Tibial nerve (tissue), 4 donors: ENCODE results near the gene CFAP46. TPM values are rescaled to one million over a fixed set of nuclear protein-coding genes. Genes with fewer than 3 reads are reported as not detected.

ENCODE experiments used
- DNase-seq, 2 donors: peaks; one replicate each; pipeline ENCODE4 v3.0.0-alpha.2; 2019; ENCODE audit warnings: low spot score in 2 of 2
- H3K27ac ChIP-seq, 4 donors: fragments of 200-600 bp; sonication (generic) in 3 of 4; one replicate each; pipeline ENCODE4 v1.5.1; 2017 to 2019; ENCODE audit warnings: mild to moderate bottlenecking in 1 of 4
- H3K27me3 ChIP-seq, 2 donors: fragments of 200-600 bp; sonication (generic) in 1 of 2; one replicate each; pipeline versions ENCODE4 v1.5.1 to v1.6.0; 2017 to 2019
- H3K36me3 ChIP-seq, 3 donors: fragments of 200-600 bp; sonication (generic); one replicate each; pipeline ENCODE4 v1.5.1; 2018 to 2019
- H3K4me1 ChIP-seq, 4 donors: fragments of 200-600 bp; sonication (generic) in 3 of 4; one replicate each; pipeline ENCODE4 v1.5.1; 2017 to 2019
- H3K4me3 ChIP-seq, 4 donors: fragments of 200-600 bp; sonication (generic) in 3 of 4; one replicate each; pipeline ENCODE4 v1.5.1; 2017 to 2019; ENCODE audit warnings: mild to moderate bottlenecking in 1 of 4, moderate library complexity in 1 of 4
- H3K9me3 ChIP-seq, 4 donors: fragments of 200-600 bp; sonication (generic) in 3 of 4; one replicate each; pipeline ENCODE4 v1.5.1; 2017 to 2019
- CTCF ChIP-seq, 5 experiments: fragments of 200-600 bp in 3 of 5; fragments of 450-650 bp in 2 of 5; sonication (generic) in 3 of 5; IDR thresholded peaks; one replicate each; pipeline ENCODE4 v1.5.1; 2016 to 2019; ENCODE audit warnings: antibody characterized with exemption in 5 of 5, mild to moderate bottlenecking in 3 of 5, moderate library complexity in 2 of 5
- EP300 ChIP-seq, 2 donors: sonication (generic); formaldehyde crosslinking; IDR thresholded peaks; one replicate each; pipeline ENCODE4 v1.6.1; 2017; ENCODE audit warnings: antibody characterized with exemption in 2 of 2, mild to moderate bottlenecking in 1 of 2
- POLR2A ChIP-seq, 2 donors: fragments of 450-650 bp; IDR thresholded peaks; one replicate each; pipeline ENCODE4 v1.6.1; 2017; ENCODE audit warnings: antibody characterized with exemption in 2 of 2, mild to moderate bottlenecking in 2 of 2, moderate library complexity in 2 of 2
- WGBS, 2 donors: methylation state at CpG; one replicate each; pipeline ENCODE4 v1.1.5; 2018; 5-methylcytosine and 5-hydroxymethylcytosine counted together
- total RNA-seq, 4 donors: library from RNA; depleted of rRNA; stranded (reverse); fragments of >200 nt; gene quantifications; one replicate each; pipeline ENCODE4 v1.1.0, GENCODE V29; 2016

Gene CFAP46
- total RNA-seq, 4 donors from 2014 or later, result 0.90 to 1.4 TPM; not detected in 2

DNA sequence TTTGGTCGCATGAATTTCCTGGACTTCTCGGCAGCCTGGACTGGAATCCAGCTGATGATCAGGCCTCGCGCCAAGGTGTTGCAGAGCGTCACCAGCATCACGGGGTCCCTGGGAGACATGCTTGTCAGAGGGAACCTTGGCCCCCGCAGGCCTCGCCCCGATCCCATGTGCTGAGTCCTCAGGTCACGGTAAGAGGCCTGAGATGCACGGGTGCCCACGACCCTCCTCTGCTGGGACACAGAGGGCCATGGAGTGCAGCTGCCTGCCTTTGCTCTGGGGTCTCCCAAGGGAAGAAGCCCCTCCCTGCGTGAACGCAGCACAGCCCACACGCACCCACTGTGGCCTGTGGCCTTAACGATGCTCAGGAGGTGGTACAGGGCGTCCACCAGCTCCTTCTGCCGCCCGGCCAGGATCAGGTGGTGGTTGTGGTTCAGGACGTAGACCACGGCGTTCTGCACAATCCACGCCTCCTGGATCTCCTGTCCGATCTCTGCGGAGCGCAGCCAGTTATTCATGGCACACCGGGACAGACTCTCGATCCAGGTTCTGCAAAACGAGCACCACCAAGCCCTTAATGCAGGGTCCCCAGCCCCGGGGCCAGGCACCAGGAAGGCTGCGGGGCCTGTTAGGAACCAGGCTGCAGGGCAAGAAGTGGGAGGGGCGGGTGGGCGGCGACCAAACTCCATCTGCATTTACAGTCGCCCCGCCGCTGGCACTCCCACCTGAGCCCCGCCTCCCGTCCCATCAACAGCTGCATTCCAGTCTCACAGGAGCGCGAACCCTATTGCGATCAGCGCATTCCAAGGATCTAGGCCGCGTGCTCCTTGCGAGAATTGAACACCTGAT lies 29.4 kb downstream of the CFAP46 start:
- Histone ChIP-seq H3K27me3 (no peaks in the 10 kb centered on the region), H3K27ac (no peak overlapping the region), H3K4me3 (no peak overlapping the region), H3K4me1 (peaks cover 0 to 8% (median 0%) of the 10 kb centered on the region in 4 donors), H3K36me3 (no peaks in the 10 kb centered on the region), H3K9me3 (peaks cover 0 to 9% (median 0%) of the 10 kb centered on the region in 4 donors)
- DNase-seq, result peak in 1 of 2 donors; percentile 5
- WGBS, 2 donors, result 73 to 79% methylated on average over 36 to 46 of the region's 46 CpGs
- TF ChIP-seq CTCF (IDR thresholded peaks at IDR 0.05) (no peak), POLR2A (IDR thresholded peaks at IDR 0.05) (no peak), EP300 (IDR thresholded peaks at IDR 0.05) (no peak)

- Histone ChIP-seq H3K36me3 (no peaks in the 10 kb centered on the region), H3K4me1 (peaks cover 0 to 8% (median 0%) of the 10 kb centered on the region in 4 donors), H3K9me3 (peaks cover 0 to 11% (median 0%) of the 10 kb centered on the region in 4 donors), H3K27me3 (no peaks in the 10 kb centered on the region), H3K4me3 (no peak overlapping the region), H3K27ac (no peak overlapping the region)
- WGBS, 2 donors, result 77 to 81% methylated on average over 7 of the region's 7 CpGs
- TF ChIP-seq CTCF (IDR thresholded peaks at IDR 0.05) (no peak), POLR2A (IDR thresholded peaks at IDR 0.05) (no peak), EP300 (IDR thresholded peaks at IDR 0.05) (no peak)
- DNase-seq, result no peak
Measured at GRCh38 chr10:132912225-132912712, 30.1 kb downstream of the CFAP46 start.

DNA sequence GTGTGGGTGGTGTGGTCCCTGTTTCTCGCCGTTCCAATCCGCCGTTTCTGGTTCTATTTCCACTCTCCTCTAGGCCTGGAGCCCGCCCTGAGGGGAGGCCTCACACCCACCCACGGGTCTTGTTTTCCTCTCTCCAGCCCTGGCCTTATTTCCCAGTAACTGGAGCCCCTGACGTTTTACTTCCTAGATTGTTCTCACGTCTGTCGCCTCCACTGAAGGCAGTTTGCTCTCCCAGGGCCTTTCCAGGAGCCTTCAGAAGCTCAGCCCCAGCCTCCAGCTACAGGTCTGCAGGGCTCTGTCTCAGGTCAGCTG lies 30.6 kb downstream of the CFAP46 start:
- H3K9me3 ChIP-seq, result peaks cover 0 to 14% (median 0%) of the 10 kb centered on the region in 4 donors
- H3K4me1 ChIP-seq, result peaks cover 0 to 8% (median 0%) of the 10 kb centered on the region in 4 donors
- DNase-seq, result peak in 1 of 2 donors; percentile 6
- no peak overlapping the region for H3K4me3 ChIP-seq
- H3K27me3 ChIP-seq, result no peaks in the 10 kb centered on the region
- no peaks in the 10 kb centered on the region for H3K36me3 ChIP-seq
- WGBS, 2 donors, result 17 to 35% methylated on average over 9 of the region's 9 CpGs
- peak overlapping the region in 1 of 4 donors; percentile 7 for H3K27ac ChIP-seq
- TF ChIP-seq POLR2A (IDR thresholded peaks at IDR 0.05) (no peak), EP300 (IDR thresholded peaks at IDR 0.05) (no peak), CTCF (IDR thresholded peaks at IDR 0.05) (no peak)

GRCh38 chr10:132910901-132911785 lies 31.2 kb downstream of the CFAP46 start:
- H3K4me1 ChIP-seq, result peaks cover 0 to 8% (median 0%) of the 10 kb centered on the region in 4 donors
- H3K27me3 ChIP-seq, result no peaks in the 10 kb centered on the region
- no peak for TF ChIP-seq EP300 (IDR thresholded peaks at IDR 0.05)
- TF ChIP-seq POLR2A (IDR thresholded peaks at IDR 0.05), result no peak
- no peak for TF ChIP-seq CTCF (IDR thresholded peaks at IDR 0.05)
- peaks cover 0 to 17% (median 0%) of the 10 kb centered on the region in 4 donors for H3K9me3 ChIP-seq
- WGBS, 2 donors, result 49 to 51% methylated on average over 30 to 34 of the region's 37 CpGs
- H3K4me3 ChIP-seq, result no peak overlapping the region
- H3K27ac ChIP-seq, result peak overlapping the region in 1 of 4 donors; percentile 7
- no peaks in the 10 kb centered on the region for H3K36me3 ChIP-seq
- peak in 1 of 2 donors; percentile 3 for DNase-seq
